ENCODE data around the gene TFB1M.
"Not testable (repeated sequence)": the region's sequence is repeated elsewhere in the genome, so short reads cannot be mapped to it uniquely, and the experiment has no call there.

Gene TFB1M

DNA sequence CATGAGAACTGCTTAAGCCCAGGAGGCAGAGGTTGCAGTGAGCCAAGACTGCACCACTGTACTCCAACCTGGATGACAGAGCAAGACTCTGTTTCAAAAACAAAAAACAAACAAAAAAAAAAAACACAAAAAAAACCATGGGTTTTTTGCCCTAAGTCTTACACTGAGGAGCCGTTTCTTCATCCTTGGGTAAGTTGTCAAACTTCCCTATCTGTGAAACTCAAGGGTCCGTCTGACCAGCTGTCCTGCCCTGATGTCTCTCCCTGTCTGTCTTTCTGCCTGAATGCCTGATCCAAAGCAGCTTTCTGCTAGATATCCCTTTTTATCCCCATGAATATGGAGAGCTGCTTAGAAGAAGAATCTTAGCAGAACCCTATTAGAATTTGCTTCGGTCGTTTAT, 91.8 kb downstream of the TFB1M start:
- H3K4me3 ChIP-seq (ENCODE audit: low read depth, low read length), result no peak overlapping the region
- TF ChIP-seq CTCF (IDR thresholded peaks at IDR 0.05; ENCODE audit: low read depth, low read length), result no peak

DNA sequence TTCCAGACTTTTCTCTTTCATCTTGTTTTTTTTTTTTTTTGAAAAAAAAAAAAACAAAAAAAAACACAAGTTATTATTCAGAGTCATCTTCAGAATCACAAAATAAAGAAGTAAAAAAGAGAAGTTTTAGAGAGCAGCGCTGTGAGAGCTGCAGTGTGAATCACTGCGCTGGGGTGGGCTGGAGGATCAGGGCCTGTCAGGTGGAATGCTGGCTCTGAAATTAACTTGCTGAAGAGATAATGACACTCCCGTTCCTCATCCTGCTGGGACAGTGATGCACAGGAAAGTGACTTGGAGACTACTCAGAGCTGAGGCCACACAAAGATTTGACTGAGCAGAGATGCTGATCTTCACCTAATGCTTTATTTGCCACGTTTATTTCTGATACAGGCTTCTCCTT, 93.2 kb downstream of the TFB1M start:
- H3K4me3 ChIP-seq (ENCODE audit: low read depth, low read length), result no peak overlapping the region
- no peak for TF ChIP-seq CTCF (IDR thresholded peaks at IDR 0.05; ENCODE audit: low read depth, low read length)

- no peak overlapping the region for H3K4me3 ChIP-seq (ENCODE audit: low read depth, low read length)
- TF ChIP-seq CTCF (IDR thresholded peaks at IDR 0.05; ENCODE audit: low read depth, low read length), result no peak
Measured at GRCh38 chr6:155219858-155220301, 94.4 kb downstream of the TFB1M start.

DNA sequence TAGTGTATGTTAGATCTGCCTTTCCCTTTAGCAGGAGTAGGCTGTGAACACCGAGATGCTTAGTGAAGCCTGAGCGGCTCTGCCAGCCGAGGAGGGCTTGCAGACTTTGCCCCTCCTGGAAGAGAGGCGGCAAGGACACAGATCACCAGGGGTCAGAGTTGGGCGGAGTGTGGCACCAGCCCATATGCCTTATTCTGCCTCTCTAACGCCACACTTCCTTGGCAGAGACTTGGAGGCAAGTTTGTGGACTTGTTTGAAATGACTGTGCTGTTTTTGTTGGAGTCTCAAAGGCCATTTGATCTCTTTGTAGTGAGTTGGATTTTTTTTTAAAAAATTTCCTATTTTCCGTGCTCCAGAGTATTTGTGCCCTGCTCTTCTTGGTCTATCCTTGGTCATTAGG, 95.0 kb downstream of the TFB1M start:
- no peak overlapping the region for H3K4me3 ChIP-seq (ENCODE audit: low read depth, low read length)
- no peak for TF ChIP-seq CTCF (IDR thresholded peaks at IDR 0.05; ENCODE audit: low read depth, low read length)

- H3K4me3 ChIP-seq (ENCODE audit: low read depth, low read length), result not testable (repeated sequence)
Measured at GRCh38 chr6:155218711-155219110, 95.6 kb downstream of the TFB1M start.

- H3K4me3 ChIP-seq (ENCODE audit: low read depth, low read length), result no peak overlapping the region
- no peak for TF ChIP-seq CTCF (IDR thresholded peaks at IDR 0.05; ENCODE audit: low read depth, low read length)
Measured at GRCh38 chr6:155216312-155217046, 97.8 kb downstream of the TFB1M start.

DNA sequence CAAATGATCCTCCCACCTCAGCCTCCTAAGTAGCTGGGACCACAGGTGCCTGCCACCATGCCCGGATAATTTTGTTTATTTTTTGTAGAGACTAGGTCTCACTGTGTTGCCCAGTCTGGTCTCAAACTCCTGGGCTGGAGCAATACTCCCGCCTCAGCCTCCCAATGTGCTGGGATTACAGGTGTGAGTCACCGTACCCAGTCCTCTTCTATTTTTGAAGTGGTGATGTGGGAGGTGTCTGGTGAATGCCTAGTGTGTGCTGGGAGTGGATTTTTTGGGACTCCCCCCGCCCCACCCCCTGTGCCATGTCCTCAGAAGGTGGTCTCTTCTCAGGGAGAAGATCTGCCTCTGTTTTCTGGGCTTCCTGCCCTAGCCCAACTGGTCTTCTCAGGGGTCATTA, 98.4 kb downstream of the TFB1M start:
- no peak overlapping the region for H3K4me3 ChIP-seq (ENCODE audit: low read depth, low read length)
- no peak for TF ChIP-seq CTCF (IDR thresholded peaks at IDR 0.05; ENCODE audit: low read depth, low read length)
